ENCODE results near the gene IL2RA. TPM values are rescaled to one million over a fixed set of nuclear protein-coding genes. Genes with fewer than 3 reads are reported as not detected.

Gene IL2RA
- total and polyA plus RNA-seq, 9 of the 15 experiments (the other 6 are each of a cell fraction or from before 2014, with no cell fraction given), result 0.95 TPM; not detected in 8

- no peak for TF ChIP-seq TFAP4 (CRISPR knock-in tag; IDR thresholded peaks at IDR 0.05; ENCODE audit: borderline replicate concordance)
- no peak for TF ChIP-seq HDAC2 (IDR thresholded peaks at IDR 0.05)
- no peak for TF ChIP-seq FOSL1 (tag; conservative IDR thresholded peaks at IDR 0.05)
- no peak for TF ChIP-seq RBM34 (IDR thresholded peaks at IDR 0.05; ENCODE audit: borderline replicate concordance, insufficient read depth, low read length)
- no peak for TF ChIP-seq TEAD2 (tag; IDR thresholded peaks at IDR 0.05)
- TF ChIP-seq KLF13 (tag; IDR thresholded peaks at IDR 0.05; ENCODE audit: borderline replicate concordance, low read depth), result no peak
- no peak for TF ChIP-seq E2F5 (CRISPR knock-in tag; IDR thresholded peaks at IDR 0.05)
- TF ChIP-seq TCF15 (CRISPR knock-in tag; IDR thresholded peaks at IDR 0.05), result no peak
- TF ChIP-seq SAFB (IDR thresholded peaks at IDR 0.05; ENCODE audit: borderline replicate concordance, low read depth, low read length), result no peak
- TF ChIP-seq CEBPB (tag; IDR thresholded peaks at IDR 0.05), result no peak
Observed at GRCh38 chr10:6064119-6064518, 2.0 kb upstream of the IL2RA start (continued).
